Stimulated activated naive B cell treated with anti-CD40 and anti-IgM and Interleukin-4, amounts not matched to agents 10 μg/mL and 1 μg/mL and 100 μg/mL, for 72 hours (primary cell): ENCODE results near the gene RRBP1.
A peak's percentile ranks its signal among the peaks of the same experiment; 100 is the strongest.

Source experiments
- ATAC-seq, 2 donors: fragments of 150-1000 bp; cut with Tn5 transposase; replicated peaks; 2 replicates each; pipeline ENCODE4 v1.10.0; 2021; ENCODE audit warnings: moderate library complexity in 1 of 2
- DNase-seq: peaks from one replicate; pipeline ENCODE4 v3.0.0; 2021
- H3K27ac Mint-ChIP-seq: one replicate; pipeline ENCODE4 v1.8.0; 2022; ENCODE audit warnings: mild to moderate bottlenecking, mixed read lengths
- H3K27me3 Mint-ChIP-seq, 2 donors: one replicate each; pipeline ENCODE4 v1.8.0; 2022; ENCODE audit warnings: mixed read lengths in 2 of 2
- H3K36me3 Mint-ChIP-seq, 2 donors: one replicate each; pipeline ENCODE4 v1.8.0; 2022; ENCODE audit warnings: mixed read lengths in 2 of 2, mild to moderate bottlenecking in 1 of 2
- H3K4me1 Mint-ChIP-seq, 2 donors: one replicate each; pipeline ENCODE4 v1.8.0; 2022; ENCODE audit warnings: mixed read lengths in 2 of 2, mild to moderate bottlenecking in 1 of 2
- H3K4me3 Mint-ChIP-seq, 2 donors: one replicate each; pipeline ENCODE4 v1.8.0; 2022; ENCODE audit warnings: mild to moderate bottlenecking in 2 of 2, mixed read lengths in 2 of 2, moderate library complexity in 1 of 2
- H3K9me3 Mint-ChIP-seq, 2 donors: one replicate each; pipeline ENCODE4 v1.8.0; 2022; ENCODE audit warnings: mixed read lengths in 2 of 2, mild to moderate bottlenecking in 1 of 2

RRBP1 gene

GRCh38 chr20:17657898-17658647, 24.0 kb downstream of the RRBP1 start:
- H3K9me3 Mint-ChIP-seq, result peaks cover 3 to 4% of the 10 kb centered on the region in 2 donors
- no peak overlapping the region for H3K4me3 Mint-ChIP-seq
- H3K36me3 Mint-ChIP-seq, result peaks cover 50 to 58% of the 10 kb centered on the region in 2 donors
- no peaks in the 10 kb centered on the region for H3K27me3 Mint-ChIP-seq
- DNase-seq, result no peak
- H3K27ac Mint-ChIP-seq, result peak overlapping the region; percentile 15
- no peak for ATAC-seq
- H3K4me1 Mint-ChIP-seq, result peaks cover 36 to 79% of the 10 kb centered on the region in 2 donors

DNA sequence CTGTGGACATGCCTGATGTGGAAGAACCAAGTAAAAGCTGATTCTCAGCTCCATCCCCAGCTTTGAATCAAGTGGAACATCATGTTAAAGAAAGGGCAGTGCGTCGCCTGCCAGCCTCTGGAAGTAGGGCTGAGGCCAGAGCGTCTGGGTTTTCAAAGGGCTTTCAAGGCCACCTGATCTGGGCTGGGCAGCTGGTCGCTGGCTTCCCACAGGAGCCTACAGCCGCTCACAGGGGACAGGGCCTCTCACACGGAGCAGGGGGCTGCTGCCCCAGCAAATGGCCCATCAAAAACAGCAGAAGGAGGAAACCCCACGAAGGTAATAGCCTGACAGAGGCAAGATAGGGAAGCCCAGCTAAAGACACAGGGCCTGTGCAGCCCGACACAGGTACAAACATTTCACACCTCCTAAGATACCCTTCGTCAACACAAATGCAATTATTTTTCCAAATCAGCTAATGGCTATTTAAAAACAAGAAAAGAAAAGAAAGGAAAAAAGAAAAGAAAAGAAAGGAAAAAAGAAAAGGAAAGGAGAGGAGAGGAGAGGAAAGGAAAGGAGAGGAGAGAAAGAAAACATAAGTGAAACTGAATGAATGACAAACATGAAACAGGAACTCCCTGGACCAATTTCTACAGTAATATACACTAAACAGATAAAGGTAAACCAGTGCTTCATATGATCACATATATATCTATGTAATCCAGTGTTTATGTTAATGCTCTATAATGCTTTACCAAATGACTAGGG, 24.8 kb downstream of the RRBP1 start:
- no peak for DNase-seq
- Mint-ChIP-seq H3K9me3 (peaks cover 3 to 4% of the 10 kb centered on the region in 2 donors), H3K27ac (no peak overlapping the region), H3K4me1 (peaks cover 33 to 79% of the 10 kb centered on the region in 2 donors), H3K36me3 (peaks cover 51 to 61% of the 10 kb centered on the region in 2 donors), H3K27me3 (no peaks in the 10 kb centered on the region), H3K4me3 (no peak overlapping the region)
- ATAC-seq, result no peak

DNA sequence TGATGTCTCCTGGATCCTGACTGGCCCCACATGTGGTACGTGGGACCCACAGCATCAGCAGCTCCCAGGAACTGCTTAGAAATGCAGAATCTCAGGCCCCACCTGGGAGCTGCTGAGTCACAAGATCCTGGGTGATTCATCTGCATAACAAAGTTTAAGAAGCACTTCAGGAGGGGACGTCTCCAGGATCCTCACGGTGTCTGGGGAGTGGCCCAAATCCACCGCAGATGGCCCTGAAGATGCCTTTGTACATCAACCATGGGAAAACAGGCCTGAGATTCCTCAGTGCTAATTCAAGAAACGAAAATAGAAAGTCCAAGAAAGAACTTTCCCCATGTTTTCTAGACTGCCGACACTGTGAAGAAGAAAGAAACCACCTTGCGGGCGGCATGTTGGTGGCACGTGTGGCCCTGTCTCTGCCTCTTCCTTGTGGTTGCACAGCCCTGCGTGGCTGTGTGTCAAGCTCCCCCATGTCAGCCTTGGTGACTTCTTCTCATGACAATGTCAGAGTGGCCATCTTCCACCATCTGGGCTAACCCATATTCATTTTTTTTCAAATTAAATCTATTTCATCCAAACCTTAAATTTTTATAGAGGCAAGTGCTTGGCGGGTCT, 26.1 kb downstream of the RRBP1 start:
- Mint-ChIP-seq H3K36me3 (peaks cover 51 to 57% of the 10 kb centered on the region in 2 donors), H3K4me3 (no peak overlapping the region), H3K27me3 (no peaks in the 10 kb centered on the region), H3K27ac (no peak overlapping the region), H3K9me3 (peaks cover 3 to 4% of the 10 kb centered on the region in 2 donors), H3K4me1 (peaks cover 24 to 70% of the 10 kb centered on the region in 2 donors)
- no peak for ATAC-seq
- no peak for DNase-seq

- DNase-seq (no peak), ATAC-seq (no peak)
- Mint-ChIP-seq H3K4me3 (no peak overlapping the region), H3K9me3 (peaks cover 3 to 4% of the 10 kb centered on the region in 2 donors), H3K27me3 (no peaks in the 10 kb centered on the region), H3K36me3 (peaks cover 46 to 52% of the 10 kb centered on the region in 2 donors), H3K4me1 (peaks cover 21 to 70% of the 10 kb centered on the region in 2 donors), H3K27ac (peak overlapping the region; percentile 22)
These were observed 26.8 kb downstream of the RRBP1 start for GRCh38 chr20:17655286-17655651.

- no peak overlapping the region for H3K4me3 Mint-ChIP-seq
- H3K4me1 Mint-ChIP-seq, result peaks cover 18 to 70% of the 10 kb centered on the region in 2 donors
- no peaks in the 10 kb centered on the region for H3K27me3 Mint-ChIP-seq
- H3K9me3 Mint-ChIP-seq, result peaks cover 3 to 4% of the 10 kb centered on the region in 2 donors
- H3K36me3 Mint-ChIP-seq, result peaks cover 43 to 47% of the 10 kb centered on the region in 2 donors
- H3K27ac Mint-ChIP-seq, result no peak overlapping the region
- ATAC-seq (no peak), DNase-seq (no peak)
These were observed 27.3 kb downstream of the RRBP1 start for GRCh38 chr20:17654649-17655285.

DNA sequence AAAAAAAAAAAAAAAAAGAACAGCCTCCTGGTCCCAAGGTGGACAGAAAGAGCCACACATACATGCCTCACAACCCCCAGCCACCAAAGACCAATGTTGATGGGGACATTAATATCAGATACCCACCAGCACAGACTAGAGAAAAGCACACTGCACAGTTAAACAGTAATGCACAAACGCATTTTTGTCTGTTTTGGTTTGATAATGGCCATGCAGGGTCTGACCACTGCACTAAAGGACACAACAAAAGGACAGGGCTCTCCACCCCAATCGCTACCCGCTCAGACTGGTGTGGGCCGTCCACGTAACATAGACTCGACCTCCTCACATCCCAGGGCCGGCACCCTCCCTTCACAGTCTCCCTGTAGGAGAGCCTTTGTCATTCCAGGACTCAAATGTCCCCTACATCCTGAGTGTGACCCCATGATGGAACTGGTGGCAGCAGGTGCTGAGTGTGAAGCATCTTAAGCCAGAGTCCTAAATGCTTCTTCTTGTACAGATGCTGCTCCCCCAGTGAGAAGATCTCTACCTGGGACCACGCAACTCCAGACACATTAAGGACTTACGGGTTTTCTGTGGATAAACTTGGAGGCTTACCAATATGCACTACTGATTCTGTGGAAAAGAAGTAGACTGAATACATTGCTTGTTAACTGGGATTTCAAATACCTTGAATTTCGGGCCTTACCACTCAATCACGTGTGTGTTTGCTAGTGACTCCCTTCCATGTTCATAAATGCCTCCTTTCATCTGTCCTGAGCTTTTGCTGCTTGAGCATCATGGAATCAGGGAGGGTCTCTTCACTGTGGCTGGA, 28.0 kb downstream of the RRBP1 start:
- H3K27ac Mint-ChIP-seq, result peak overlapping the region; percentile 51

DNA sequence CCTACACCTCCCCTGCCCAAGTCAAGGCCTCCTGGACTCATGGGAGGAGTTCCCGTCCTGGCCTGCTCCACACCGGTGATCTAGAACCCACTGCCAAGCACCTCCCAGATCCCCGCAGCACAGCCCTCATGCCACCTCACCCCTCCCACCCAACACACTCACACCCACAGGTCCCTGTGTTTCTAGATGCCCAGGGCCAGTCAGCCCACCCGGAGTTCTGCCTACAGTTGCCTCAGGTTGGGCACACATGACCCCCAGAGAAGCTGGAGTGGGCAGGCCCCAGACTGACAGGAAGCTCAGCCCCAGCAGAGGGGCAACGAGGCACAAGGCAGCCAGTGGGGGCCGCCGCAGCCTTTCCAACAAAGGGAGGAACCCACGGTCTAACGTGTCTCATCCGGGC, 29.6 kb downstream of the RRBP1 start:
- peaks cover 27 to 80% of the 10 kb centered on the region in 2 donors for H3K4me1 Mint-ChIP-seq
- no peaks in the 10 kb centered on the region for H3K27me3 Mint-ChIP-seq
- no peak overlapping the region for H3K4me3 Mint-ChIP-seq
- ATAC-seq (no peak), DNase-seq (no peak)
- no peaks in the 10 kb centered on the region for H3K9me3 Mint-ChIP-seq
- H3K36me3 Mint-ChIP-seq, result peaks cover 30 to 35% of the 10 kb centered on the region in 2 donors
- no peak overlapping the region for H3K27ac Mint-ChIP-seq

More for the DNA sequence above, 28.0 kb downstream of the RRBP1 start:
- Mint-ChIP-seq H3K36me3 (peaks cover 40 to 42% of the 10 kb centered on the region in 2 donors), H3K27me3 (no peaks in the 10 kb centered on the region), H3K9me3 (peaks cover 3 to 4% of the 10 kb centered on the region in 2 donors), H3K4me1 (peaks cover 23 to 75% of the 10 kb centered on the region in 2 donors), H3K4me3 (no peak overlapping the region)
- DNase-seq (no peak), ATAC-seq (no peak)

GRCh38 chr20:17651760-17652388, 30.2 kb downstream of the RRBP1 start:
- H3K4me3 Mint-ChIP-seq, result no peak overlapping the region
- peaks cover 29 to 34% of the 10 kb centered on the region in 2 donors for H3K36me3 Mint-ChIP-seq
- no peaks in the 10 kb centered on the region for H3K27me3 Mint-ChIP-seq
- no peak overlapping the region for H3K27ac Mint-ChIP-seq
- peaks cover 29 to 80% of the 10 kb centered on the region in 2 donors for H3K4me1 Mint-ChIP-seq
- no peaks in the 10 kb centered on the region for H3K9me3 Mint-ChIP-seq
- no peak for DNase-seq
- no peak for ATAC-seq

DNA sequence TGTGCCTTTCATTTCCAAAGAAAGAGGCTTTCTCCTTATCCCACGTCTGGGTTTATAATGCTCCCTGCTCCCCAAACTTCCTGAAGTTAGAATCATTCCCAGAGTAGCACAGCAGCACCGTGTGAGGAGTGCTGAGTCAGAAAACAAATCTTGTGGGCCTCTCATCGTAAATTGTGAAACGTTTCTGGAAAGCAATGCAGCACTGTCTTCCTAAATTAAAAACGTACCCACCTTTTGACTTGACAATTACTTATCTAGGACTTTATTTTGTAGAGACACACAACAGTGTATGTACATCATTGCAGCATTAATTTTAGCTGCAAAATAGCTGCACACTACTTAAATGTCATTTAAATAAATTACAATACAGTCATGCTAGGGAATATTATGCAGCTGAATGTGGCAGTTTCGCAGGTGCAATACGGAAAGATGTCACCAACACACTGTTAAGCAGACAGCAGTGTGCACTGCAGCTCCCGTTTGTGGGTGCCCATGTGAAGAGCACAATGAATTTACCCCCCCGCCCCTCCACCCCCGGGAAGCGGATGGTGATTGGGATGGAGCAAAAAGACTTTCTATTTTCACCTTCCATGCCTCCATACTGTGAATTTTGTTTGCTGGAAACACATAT, 30.8 kb downstream of the RRBP1 start:
- Mint-ChIP-seq H3K9me3 (no peaks in the 10 kb centered on the region), H3K27me3 (no peaks in the 10 kb centered on the region), H3K4me3 (no peak overlapping the region), H3K27ac (no peak overlapping the region), H3K4me1 (peaks cover 34 to 79% of the 10 kb centered on the region in 2 donors), H3K36me3 (peaks cover 22 to 27% of the 10 kb centered on the region in 2 donors)
- DNase-seq, result no peak
- ATAC-seq, result no peak

DNA sequence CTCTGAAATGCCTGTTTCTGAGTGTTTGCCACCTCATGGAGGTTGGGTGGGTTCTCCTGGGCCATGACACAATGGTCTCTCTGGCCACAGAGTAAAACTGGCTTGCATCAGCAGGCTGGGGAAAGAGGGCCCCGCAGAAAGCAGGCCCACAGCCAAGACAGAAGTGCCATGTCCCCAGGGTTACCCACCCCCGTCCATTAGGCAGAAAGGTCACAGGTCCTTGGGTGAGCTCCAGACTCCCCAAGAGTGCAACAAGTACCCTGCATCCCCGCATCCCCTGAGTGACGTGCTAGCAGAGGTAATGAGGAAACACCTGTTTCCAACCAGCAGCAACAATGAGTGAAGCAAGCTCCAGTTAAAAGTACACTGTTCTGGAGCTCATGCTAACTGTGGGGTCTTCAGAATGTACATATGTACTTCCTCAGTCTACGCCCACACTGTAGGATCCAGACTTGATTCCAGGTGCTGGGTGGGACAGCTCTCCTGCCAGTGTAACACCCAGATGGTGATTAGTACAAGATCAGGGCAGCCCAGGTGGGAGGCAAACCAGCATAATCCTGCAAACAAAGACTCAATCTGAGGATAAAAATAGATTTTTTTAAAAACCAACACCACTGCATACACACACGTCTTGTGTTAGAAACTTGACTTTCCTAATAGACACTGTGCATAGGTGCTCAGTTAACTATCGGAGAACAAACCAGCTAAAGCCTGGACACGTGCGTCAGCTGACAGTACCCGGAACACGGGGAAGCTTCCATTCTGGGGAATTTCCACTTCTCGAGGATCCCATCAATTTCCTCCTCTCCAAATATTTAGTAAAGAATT, 31.5 kb downstream of the RRBP1 start:
- Mint-ChIP-seq H3K9me3 (no peaks in the 10 kb centered on the region), H3K27me3 (no peaks in the 10 kb centered on the region), H3K27ac (no peak overlapping the region), H3K4me3 (no peak overlapping the region), H3K4me1 (peaks cover 34 to 76% of the 10 kb centered on the region in 2 donors), H3K36me3 (peaks cover 22 to 26% of the 10 kb centered on the region in 2 donors)
- DNase-seq, result no peak
- ATAC-seq, result peak; percentile 6 to 22

DNA sequence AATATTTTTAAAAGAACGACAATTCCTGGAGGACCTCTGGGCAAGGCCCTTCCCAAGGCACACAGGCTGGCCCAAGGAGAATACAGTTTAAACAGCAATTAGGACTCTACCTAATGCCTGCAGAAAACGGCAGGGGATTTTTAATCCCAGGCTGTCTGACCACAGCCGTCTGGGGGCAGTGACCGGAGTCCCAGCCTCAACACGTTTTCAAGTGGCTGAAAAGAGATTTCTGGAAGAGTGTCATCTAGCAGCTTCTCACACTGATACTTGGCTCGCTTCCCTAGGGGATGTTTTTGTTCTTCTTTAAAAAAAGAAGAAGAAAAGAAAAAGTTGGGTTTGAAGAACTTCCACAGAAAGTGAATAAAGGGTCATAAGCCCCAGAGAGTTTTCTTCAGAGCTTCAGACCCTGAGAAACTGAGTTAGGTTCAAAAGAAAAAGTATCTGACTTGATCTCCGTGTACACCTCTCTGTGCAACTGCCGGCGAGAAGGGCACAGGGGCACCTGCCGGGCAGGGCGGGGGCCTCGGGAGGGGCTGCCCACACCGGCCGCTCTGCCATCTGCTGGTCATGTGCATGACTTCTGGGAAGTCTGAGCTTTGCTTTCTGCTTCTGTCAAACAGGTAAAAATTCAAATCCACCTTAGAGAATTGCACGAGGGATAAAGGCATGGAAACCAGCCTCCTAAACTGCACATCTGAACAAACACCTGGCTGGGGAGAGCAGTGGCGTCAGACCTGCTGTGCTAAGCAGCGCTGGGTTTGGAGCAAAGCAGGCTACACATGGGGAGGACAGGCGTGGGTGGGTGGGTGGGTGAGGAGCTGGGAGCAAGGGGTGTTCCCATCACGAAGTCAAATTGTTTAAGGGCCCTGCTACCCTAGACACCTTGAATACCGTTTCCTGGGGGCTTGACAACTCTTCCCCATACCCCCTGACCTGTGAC, 33.0 kb downstream of the RRBP1 start:
- DNase-seq (peak; percentile 35), ATAC-seq (peak; percentile 70 to 74)
- peak overlapping the region; percentile 54 to 69 for H3K4me3 Mint-ChIP-seq
- H3K4me1 Mint-ChIP-seq, result peaks cover 36 to 78% of the 10 kb centered on the region in 2 donors
- H3K27me3 Mint-ChIP-seq, result no peaks in the 10 kb centered on the region
- no peaks in the 10 kb centered on the region for H3K9me3 Mint-ChIP-seq
- peak overlapping the region; percentile 60 for H3K27ac Mint-ChIP-seq
- H3K36me3 Mint-ChIP-seq, result peaks cover 16 to 18% of the 10 kb centered on the region in 2 donors
